NCI-H82 treated with DMSO at 0.1 percent for 48 hours (cell line): Measurements from ENCODE around the gene MYMK.
"Not testable (repeated sequence)": the region's sequence is repeated elsewhere in the genome, so short reads cannot be mapped to it uniquely, and the experiment has no call there.

Source experiments
- DNase-seq: peaks from one replicate; lab custom pipeline; 2025; ENCODE audit not compliant: unreplicated experiment; lab: John Stamatoyannopoulos, UW

MYMK gene, protein sequence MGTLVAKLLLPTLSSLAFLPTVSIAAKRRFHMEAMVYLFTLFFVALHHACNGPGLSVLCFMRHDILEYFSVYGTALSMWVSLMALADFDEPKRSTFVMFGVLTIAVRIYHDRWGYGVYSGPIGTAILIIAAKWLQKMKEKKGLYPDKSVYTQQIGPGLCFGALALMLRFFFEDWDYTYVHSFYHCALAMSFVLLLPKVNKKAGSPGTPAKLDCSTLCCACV

DNA sequence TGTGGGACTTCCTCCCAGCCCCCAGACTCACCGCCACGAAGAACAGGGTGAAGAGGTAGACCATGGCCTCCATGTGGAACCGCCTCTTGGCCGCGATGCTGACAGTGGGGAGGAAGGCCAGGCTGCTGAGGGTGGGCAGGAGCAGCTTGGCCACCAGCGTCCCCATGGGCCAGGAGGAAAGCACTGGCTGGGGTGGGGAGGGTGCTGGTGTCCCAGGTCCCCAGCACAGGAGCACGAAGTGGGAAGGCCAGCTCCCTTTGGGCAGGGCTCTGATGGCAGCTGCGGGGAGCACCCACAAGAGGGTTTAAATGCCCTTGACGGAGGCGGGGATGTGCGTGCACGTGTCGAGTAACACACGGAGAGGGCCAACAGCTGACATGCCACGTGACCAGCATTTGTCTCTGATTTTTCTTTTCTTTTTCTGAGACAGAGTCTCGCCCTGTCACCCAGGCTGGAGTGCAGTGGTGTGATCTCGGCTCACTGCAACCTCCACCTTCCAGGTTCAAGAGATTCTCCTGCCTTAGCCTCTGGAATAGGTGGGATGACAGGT lies at the start of gene MYMK:
MYMK (minus strand) TSS at position 281 of the 550 bp plus-strand sequence; CDS start at position 166, 115 bp downstream.
- DNase-seq = no peak

DNA sequence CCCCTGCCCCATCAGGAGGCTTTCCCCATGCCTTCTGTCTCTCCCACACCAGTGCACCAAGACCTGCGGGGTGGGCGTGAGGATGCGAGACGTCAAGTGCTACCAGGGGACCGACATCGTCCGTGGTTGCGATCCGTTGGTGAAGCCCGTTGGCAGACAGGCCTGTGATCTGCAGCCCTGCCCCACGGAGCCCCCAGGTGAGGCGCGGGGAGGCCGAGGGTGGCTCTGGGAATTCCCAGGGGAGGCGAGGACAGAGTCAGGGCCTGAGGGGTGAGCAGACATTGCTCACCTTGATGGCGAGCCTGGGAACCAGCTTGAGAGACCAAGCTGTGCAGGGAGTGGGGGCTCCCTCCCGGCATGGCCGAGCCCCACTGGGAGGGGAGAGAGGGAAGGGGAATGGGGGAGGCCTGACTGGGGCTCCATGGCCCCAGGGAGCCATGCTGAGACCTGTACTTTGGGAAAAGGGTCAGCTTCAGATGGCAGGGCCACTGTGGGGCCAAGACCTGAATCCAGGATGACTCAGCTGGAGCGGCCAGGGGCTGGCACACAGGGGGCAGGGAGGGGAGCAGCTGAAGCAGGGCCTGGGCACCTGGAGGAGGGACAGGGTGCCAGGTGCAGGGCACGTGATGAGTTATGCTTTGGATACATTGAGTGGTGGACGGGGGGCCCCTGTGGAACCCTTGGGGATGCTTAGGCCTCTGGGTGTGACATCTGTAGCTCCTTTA lies 49.2 kb upstream of the MYMK start:
- no peak for DNase-seq

DNA sequence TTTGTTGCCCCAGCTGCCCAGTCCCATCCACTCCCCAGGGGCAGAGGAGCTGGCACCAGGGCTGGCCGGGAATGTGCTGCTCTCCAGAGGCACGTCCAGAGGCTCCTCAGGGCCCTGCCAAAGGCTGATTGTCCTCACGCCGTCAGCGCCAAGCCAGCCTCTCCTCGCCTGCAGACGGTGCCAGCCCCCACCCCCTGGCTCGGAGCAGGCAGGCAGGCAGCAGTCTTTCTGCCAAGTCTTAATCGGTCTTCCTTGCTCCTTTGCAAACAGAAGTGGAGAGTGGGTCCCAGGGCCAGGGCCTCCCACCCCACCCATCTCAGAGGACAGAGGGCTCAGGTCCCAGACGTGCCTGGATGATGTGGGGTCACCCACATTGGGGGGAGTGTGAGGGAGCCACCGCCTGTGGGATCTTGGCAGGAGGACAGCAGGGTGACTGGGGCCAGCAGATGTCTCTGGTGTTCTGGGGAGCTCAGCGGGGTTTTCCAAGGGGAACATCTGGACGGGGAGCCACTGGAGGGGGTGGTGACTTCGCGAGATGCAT lies 48.1 kb upstream of the MYMK start:
- DNase-seq = no peak

DNA sequence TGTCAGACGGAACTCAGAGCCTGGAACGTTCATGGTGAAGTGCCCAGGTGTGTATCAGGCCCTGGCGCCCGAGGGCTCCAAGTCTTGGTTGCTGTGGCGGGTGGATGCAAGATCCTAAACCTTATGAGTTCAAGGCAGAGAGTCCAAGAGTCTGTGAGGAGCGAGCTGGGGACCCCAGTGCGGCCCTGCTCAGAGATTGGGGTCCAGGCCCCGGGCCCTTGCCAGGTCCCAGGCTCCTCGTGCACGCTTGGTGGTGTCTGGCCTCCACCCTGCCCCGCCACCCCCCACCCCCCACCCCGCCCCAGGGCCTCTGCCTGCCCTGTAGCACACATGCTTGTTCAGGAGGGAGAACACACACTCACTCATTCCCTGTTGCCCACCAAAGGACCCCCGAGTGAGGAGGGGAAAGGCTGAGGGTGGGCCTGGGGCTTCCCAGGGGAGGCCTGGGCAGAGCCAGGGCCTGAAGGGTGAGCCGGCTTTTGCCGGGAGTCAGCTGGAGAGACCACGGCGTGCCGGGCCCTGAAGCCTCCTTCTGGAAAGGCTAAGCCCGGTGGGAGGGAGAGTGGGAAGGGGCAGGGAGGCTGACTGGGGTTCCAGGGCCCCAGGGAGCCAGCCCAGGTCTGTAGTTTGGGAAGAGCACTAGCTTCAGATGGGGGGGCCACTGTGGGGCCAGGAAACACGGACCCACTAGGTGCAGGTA lies 47.3 kb upstream of the MYMK start:
- no peak for DNase-seq

DNA sequence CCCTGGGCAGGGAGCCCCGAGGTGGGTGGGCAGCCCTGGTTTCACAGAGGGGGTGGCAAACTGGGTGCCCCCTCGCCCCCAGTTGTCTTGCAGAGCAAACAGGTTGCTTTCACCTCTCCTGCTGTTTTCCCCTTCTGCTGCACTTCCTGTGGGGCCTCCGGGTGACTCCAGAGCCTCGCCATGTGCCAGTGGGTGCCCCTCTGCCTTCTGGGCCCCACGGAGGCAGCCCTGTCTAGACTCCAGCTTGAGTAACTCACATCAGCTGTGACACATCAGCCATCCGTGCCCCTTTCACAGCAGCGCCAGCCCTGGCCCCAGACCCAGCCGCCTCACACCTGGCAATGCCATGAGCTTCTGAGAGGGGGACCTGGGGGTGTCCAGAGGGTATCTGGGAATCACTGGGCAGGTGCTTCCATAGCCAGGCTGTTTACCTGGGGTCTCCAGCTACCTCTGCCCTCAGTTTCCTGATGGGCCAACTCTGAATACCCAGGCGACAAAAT lies 46.7 kb upstream of the MYMK start:
- DNase-seq = no peak

DNA sequence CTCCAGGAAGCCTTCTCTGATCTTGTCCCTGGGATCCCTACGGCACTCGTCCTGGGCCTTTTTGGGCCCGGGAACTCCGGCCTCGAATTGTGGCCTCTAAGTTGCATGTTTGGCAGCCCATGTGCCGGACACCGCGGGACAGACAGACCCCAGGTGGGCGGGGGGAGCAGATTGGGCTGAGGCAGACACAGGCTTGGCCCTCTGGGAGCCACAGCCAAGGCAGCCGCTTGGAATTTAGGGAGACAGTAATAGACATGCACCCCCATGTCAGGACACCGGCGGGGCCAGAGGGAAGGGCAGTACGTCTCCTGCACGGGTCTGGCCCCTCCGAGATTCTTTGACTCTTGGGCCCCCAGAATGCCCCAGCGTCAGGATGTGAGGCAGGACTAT lies 45.9 kb upstream of the MYMK start:
- DNase-seq = no peak

DNA sequence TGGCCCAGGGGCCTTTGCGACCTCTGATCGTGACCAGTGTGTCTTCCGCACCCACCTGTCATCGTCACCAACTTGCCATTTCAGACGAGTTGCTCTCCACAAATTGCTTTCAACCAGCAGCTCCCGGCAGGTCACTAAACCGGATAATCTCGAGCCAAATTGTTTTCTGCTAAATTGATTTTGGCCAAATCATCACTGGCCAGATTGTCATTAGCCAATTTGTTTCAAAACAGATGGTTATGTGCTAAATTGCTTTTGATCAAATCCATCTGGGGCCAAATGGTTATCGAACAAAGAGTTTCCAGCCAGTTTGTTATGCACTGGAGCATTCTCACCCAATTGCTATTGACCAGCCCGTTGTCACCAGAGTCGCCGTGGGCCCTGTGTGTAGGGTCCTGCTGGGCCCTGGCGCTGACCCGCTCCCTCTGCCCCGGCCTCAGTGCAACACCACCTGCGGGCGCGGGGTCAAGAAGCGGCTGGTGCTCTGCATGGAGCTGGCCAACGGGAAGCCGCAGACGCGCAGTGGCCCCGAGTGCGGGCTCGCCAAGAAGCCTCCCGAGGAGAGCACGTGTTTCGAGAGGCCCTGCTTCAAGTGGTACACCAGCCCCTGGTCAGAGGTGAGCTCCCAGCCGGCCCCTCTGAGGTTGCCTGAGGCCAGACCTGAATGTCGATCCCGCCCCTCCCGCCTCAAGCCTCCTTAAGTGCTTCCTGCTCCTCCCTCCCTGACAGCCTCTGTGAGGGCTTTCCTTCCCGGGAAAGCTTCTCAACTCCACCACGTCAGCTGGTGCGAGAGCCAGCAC lies 45.3 kb upstream of the MYMK start:
- DNase-seq = no peak

DNA sequence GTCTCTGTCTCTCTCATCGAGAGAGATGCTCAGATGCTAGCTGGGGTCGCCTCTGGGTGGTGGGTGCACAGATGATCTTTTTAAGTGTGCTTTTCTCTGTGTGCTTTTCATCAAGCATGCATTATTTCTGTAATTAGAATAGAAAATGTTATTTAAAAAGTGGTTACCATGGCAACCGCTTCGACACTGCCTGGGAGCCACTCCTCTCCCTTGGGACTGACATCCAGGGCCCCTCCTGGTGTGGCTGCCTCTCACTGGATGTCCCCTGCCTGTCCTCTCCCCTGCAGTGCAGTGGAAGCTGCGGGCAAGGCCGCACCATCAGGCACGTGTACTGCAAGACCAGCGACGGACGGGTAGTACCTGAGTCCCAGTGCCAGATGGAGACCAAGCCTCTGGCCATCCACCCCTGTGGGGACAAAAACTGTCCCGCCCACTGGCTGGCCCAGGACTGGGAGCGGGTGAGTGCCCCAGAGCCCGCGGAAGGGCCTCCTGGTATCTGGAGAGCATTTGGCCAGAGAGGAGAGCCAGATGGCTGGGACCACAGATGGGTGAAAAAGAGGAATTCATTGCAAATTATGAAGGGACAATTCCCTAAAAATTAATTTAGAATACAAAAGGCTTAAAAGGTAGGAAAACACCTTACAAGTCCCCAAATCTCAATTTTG lies 44.5 kb upstream of the MYMK start:
- DNase-seq = no peak

DNA sequence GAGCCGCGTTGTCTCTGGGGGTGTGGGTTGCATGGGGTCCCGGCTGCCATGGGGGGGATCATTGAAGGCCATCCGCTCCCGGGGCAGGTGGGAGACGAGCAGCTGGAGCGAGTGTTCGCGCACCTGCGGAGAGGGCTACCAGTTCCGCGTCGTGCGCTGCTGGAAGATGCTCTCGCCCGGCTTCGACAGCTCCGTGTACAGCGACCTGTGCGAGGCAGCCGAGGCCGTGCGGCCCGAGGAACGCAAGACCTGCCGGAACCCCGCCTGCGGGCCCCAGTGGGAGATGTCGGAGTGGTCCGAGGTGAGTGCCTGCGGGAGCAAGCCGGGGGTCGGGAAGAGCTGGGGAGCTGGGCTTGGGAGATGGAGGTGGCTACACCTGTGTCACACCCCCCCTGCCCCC lies 43.4 kb upstream of the MYMK start:
- DNase-seq = no peak

DNA sequence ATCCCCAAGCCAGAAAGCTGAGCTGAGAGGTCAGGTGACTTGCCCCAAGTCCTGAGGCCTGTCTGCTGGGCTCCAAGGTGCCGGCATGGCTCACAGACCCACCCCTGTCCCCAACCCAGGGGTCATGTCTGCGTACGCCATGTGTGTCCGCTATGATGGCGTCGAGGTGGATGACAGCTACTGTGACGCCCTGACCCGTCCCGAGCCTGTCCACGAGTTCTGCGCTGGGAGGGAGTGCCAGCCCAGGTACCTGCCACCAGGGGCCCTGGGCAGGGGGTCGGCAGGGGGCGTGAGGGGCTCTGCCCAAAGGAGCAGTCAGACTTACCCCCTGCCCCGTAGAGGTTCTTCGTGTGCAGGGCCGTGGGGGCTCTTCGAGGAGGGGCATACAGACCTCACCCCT lies 42.1 kb upstream of the MYMK start:
- DNase-seq = no peak

DNA sequence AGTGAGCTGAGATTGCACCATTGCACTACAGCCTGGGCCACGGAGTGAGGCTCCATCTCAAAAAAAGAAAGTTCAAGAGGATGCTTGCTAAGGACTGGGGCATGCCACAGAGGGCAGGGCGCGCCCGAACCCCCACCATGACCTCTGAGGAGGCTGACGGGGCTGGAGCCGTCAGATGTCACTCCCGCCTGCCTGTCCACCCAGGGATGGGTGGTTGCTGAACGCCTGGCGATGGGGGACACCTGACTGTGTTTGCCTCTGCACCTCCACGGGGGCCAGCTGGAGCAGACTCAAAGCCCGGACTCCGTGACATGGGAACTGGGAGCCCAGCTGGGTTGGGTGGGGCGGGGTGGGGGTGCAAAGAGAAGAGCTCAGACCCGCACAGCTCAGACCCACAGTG lies 41.6 kb upstream of the MYMK start:
- DNase-seq = no peak

DNA sequence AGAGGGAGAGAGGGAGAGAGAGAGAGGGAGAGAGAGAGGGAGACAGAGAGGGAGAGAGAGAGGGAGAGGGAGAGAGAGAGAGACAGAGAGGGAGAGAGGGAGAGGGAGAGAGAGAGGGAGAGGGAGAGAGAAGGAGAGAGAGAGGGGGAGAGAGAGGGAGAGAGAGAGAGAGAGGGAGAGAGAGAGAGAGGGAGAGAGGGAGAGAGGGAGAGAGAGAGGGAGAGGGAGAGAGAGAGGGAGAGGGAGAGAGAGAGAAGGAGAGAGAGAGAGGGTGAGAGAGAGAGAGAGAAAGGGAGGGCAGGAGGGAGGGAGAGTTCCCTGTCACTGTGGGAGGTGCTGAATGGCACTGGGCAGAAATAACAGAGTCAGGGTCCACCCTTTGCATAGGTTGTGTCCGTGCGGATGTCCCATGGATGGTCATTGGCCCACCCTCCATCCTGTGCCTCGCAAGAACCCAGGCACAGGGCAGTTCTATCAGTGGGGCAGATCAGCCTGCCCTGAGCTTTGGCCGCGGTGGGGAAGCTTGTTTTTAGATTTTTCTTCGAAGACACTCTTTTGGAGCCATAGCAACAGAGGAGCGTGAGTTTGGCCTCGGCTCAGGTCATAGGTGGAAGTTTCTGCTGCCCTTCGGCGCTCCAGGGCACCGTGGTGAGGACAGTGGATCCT lies 39.8 kb upstream of the MYMK start:
- no peak for DNase-seq

DNA sequence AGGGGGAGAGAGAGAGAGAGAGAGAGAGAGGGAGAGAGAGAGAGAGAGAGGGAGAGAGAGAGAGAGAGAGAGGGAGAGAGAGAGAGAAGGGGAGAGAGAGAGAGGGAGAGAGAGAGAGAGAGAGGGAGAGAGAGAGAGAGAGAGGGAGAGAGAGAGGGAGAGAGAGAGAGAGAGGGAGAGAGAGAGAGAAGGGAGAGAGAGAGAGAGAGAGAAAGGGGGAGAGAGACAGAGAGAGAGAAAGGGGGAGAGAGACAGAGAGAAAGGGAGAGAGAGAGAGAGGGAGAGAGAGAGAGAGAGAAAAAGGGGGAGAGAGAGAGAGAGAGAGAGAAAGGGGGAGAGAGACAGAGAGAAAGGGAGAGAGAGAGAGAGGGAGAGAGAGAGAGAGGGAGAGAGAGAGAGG lies 39.1 kb upstream of the MYMK start:
- DNase-seq = not testable (repeated sequence)

DNA sequence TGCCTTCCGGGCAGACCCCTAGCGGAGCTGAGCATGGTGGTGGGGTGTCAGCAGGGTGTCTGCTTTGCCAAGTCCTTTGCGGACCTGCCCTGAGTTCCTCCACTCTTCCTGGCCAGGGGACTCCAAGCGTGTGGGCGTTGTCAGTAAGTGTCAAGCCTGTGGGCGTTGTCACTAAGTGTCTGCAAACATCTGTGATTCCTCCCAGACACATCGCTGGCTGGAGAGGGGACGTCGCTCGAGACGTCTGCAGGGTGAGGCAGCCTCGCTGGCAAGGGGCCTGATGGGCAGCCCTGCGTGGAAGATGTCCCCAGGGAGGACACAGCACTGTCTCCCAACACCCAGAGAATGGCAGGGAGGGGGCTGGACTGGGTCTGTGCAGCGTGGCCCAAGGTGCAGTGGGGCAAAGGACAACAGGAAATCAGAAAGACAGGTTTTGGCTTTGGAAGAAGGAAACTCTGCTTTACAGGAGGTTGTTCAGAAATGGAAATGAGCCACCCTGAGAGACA lies 38.6 kb upstream of the MYMK start:
- DNase-seq = no peak

DNA sequence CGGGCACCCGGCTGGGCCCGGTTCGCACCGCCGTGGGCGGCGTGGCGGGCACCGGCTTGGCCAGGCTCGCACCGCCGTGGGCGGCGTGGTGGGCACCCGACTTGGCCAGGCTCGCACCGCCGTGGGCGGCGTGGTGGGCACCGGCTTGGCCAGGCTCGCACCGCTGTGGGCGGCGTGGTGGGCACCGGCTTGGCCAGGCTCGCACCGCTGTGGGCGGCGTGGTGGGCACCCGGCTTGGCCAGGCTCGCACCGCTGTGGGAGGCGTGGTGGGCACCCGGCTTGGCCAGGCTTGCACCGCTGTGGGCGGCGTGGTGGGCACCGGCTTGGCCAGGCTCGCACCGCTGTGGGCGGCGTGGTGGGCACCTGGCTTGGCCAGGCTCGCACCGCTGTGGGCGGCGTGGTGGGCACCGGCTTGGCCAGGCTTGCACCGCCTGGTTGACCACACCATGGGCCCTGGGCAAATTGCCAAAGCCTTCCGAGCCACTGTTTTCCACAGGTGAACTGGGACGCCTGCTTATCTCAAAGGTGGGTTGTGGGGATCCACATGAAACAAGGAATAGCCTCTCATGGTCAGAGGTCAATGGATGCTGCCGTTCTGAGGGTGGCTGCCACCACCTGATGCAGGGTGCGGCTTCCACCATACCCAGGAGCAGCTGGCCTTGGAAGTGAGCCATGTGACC lies 38.0 kb upstream of the MYMK start:
- no peak for DNase-seq

DNA sequence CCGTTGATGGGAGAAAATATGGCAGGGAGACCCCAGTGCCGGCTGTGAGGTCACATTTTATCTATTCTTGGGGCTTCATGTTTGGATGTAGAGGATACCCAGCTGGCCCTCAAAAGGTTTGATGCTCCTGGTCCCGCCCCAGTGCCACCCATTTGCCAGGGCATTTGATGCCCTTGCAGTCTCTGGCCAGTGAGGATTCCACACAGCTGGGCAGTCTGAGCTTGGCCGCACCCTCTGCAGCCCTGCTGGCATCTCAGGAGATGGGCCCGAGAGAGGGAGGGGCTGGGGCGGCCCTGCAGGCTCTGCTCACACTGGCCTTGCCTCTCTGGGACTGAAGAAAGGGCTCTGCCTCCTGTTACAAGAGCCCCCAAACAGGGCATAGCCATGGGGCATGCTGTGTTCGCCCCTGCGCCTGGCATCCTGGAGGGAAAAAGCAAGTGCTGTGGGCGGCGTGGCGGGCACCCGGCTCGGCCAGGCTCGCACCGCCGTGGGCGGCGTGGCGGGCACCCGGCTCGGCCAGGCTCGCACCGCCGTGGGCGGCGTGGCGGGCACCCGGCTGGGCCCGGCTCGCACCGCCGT lies 37.3 kb upstream of the MYMK start:
- DNase-seq = no peak

DNA sequence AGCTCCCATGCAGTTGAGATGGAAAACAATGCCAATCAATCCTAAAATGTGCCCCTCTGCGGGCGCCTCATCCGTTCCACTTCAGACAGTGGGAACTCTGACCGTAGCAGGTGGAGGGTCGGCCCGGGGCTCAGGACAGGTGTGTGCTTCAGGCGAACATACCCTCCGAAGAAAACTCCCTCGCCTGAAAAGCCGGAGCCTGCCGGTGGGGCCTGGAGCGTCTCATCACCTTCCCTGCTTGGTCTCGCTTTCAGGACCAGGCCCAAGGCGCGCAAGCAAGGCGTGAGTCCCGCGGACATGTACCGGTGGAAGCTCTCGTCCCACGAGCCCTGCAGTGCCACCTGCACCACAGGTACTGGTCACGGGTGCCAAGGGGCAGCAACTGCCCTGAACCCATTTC lies 36.2 kb upstream of the MYMK start:
- DNase-seq = no peak

DNA sequence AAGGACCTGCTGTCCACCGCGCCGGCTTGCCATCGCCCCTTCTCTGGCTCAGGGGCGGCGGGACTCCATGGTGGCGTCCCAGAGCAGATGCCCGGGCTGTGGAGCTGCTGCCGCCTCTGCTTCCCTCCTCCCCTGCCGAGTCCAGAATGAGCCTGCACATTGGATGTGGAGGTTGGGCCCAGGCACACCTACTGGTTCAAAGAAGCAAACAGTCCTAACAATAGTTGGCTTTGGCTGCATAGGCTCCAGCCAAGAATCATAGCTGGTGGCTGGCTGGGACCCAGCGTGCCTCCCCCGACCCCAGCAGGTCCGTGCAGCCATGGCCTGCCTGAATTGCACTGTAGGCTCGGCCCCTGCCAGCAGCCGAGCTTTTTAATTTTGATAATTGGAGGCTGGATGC lies 35.6 kb upstream of the MYMK start:
- DNase-seq = no peak
